Caco-2 (cell line): ENCODE results near the gene CLSTN2. TPM values are rescaled to one million over a fixed set of nuclear protein-coding genes. Genes with fewer than 3 reads are reported as not detected.

Source experiments
- BruUV-seq: library from RNA; stranded (reverse); fragments of 400-500 nt; replicated peaks from 2 replicates; lab custom pipeline; 2021; lab: Mats Ljungman, UMichigan
- CTCF ChIA-PET: fragments of 300-600 bp; sonication (Branson Sonifier 250); formaldehyde crosslinking; loops from one replicate; lab custom pipeline; 2022; ENCODE audit warnings: antibody characterized with exemption; lab: Charles Lee
- POLR2A ChIA-PET: fragments of 300-600 bp; sonication (Branson Sonifier 250); formaldehyde crosslinking; loops from one replicate; lab custom pipeline; 2022; ENCODE audit warnings: antibody characterized with exemption; lab: Charles Lee
- DNase-seq, 2 experiments: peaks; one replicate each; pipeline versions ENCODE4 v3.0.0 to v3.0.0-alpha.2; 2020 to 2022
- H3K27me3 ChIP-seq: replicated peaks from 2 replicates; pipeline ENCODE4 v1.6.0; 2011; ENCODE audit warnings: low read length; ENCODE audit not compliant: control insufficient read depth, insufficient read depth
- H3K36me3 ChIP-seq: 2 replicates; pipeline ENCODE4 v1.5.1; 2011; ENCODE audit warnings: low read length; ENCODE audit not compliant: control insufficient read depth, insufficient read depth
- H3K4me1 ChIP-seq: fragments of 250-450 bp; sonication (Bioruptor Pico); 2 replicates; pipeline ENCODE4 v1.5.1; 2020; ENCODE audit warnings: mild to moderate bottlenecking
- H3K4me3 ChIP-seq: 2 replicates; pipeline ENCODE4 v1.5.1; 2011; ENCODE audit warnings: low read depth, mild to moderate bottlenecking, control low read depth, low read length
- H3K9me3 ChIP-seq: fragments of 250-450 bp; sonication (Bioruptor Pico); 2 replicates; pipeline ENCODE4 v1.5.1; 2020; ENCODE audit warnings: mild to moderate bottlenecking, moderate library complexity
- H3K27ac Mint-ChIP-seq: one replicate; pipeline ENCODE4 v1.8.0; 2022; ENCODE audit warnings: mixed read lengths; ENCODE audit not compliant: unreplicated experiment
- H3K27me3 Mint-ChIP-seq: one replicate; pipeline ENCODE4 v1.8.0; 2022; ENCODE audit warnings: mixed read lengths; ENCODE audit not compliant: insufficient read depth, unreplicated experiment
- H3K36me3 Mint-ChIP-seq: one replicate; pipeline ENCODE4 v1.8.0; 2022; ENCODE audit warnings: mild to moderate bottlenecking, mixed read lengths; ENCODE audit not compliant: insufficient read depth, unreplicated experiment
- H3K4me1 Mint-ChIP-seq: one replicate; pipeline ENCODE4 v1.8.0; 2022; ENCODE audit warnings: low read depth, mixed read lengths; ENCODE audit not compliant: unreplicated experiment
- H3K4me3 Mint-ChIP-seq: one replicate; pipeline ENCODE4 v1.8.0; 2022; ENCODE audit warnings: mild to moderate bottlenecking, moderate library complexity, mixed read lengths; ENCODE audit not compliant: unreplicated experiment
- H3K9me3 Mint-ChIP-seq: one replicate; pipeline ENCODE4 v1.8.0; 2022; ENCODE audit warnings: mixed read lengths; ENCODE audit not compliant: unreplicated experiment
- intact Hi-C: fragments of 100-400 bp; cut with micrococcal nuclease; formaldehyde crosslinking; loops from one replicate; pipeline ENCODE4 v1.10.0; 2022; ENCODE audit not compliant: unreplicated experiment
- total RNA-seq: library from RNA; stranded (reverse); gene quantifications from 2 replicates; pipeline ENCODE4 v1.2.3, GENCODE V29; 2022
- TF ChIP-seq, protein P1 (sequence below), 2 experiments: fragments of 200-600 bp in 1 of 2; IDR thresholded peaks; 1 replicate in 1 of 2; 2 replicates in 1 of 2; pipeline versions ENCODE4 v1.5.1 to v1.8.0; 2011 to 2022; ENCODE audit warnings: antibody characterized with exemption in 1 of 2, control low read depth in 1 of 2, inconsistent platforms in 1 of 2, low read depth in 1 of 2, low read length in 1 of 2, mild to moderate bottlenecking in 1 of 2, moderate library complexity in 1 of 2; ENCODE audit not compliant: insufficient read depth in 1 of 2, severe bottlenecking in 1 of 2, unreplicated experiment in 1 of 2

The CLSTN2 gene
- total RNA-seq, 1 experiment from 2014 or later: 26.1 TPM

DNA sequence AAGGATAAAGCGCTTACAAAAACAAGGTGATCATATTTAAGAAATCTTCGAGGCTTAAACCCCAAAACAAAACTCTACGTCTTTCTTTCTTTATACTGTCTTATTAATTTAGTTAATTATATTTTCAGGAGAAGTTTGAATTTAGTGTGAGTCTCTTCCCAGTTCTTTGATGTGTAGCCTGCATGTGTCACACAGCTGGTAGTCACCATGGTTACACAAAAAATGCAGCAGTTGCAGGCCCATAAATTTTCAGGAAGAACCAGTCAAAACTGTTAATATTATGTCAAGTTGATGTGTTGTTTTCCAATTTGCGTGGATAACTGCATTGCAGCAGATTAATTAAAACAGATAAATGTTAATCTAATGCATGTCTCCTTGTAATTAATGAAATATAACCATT lies 10.4 kb downstream of the CLSTN2 start:
- H3K36me3 ChIP-seq: no peaks in the 10 kb centered on the region
- Mint-ChIP-seq H3K27me3 (peaks cover 7% of the 10 kb centered on the region), H3K9me3 (no peaks in the 10 kb centered on the region), H3K4me1 (peaks cover 4% of the 10 kb centered on the region), H3K27ac (no peak overlapping the region), H3K4me3 (no peak overlapping the region), H3K36me3 (peaks cover 6% of the 10 kb centered on the region)
- CTCF ChIA-PET: no interaction called here
- BruUV-seq: no TSS peak
- intact Hi-C loops: no loop called here
- no peaks in the 10 kb centered on the region for H3K27me3 ChIP-seq
- H3K9me3 ChIP-seq: no peaks in the 10 kb centered on the region
- TF ChIP-seq, protein P1, sequence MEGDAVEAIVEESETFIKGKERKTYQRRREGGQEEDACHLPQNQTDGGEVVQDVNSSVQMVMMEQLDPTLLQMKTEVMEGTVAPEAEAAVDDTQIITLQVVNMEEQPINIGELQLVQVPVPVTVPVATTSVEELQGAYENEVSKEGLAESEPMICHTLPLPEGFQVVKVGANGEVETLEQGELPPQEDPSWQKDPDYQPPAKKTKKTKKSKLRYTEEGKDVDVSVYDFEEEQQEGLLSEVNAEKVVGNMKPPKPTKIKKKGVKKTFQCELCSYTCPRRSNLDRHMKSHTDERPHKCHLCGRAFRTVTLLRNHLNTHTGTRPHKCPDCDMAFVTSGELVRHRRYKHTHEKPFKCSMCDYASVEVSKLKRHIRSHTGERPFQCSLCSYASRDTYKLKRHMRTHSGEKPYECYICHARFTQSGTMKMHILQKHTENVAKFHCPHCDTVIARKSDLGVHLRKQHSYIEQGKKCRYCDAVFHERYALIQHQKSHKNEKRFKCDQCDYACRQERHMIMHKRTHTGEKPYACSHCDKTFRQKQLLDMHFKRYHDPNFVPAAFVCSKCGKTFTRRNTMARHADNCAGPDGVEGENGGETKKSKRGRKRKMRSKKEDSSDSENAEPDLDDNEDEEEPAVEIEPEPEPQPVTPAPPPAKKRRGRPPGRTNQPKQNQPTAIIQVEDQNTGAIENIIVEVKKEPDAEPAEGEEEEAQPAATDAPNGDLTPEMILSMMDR (IDR thresholded peaks at IDR 0.05; ENCODE audit: insufficient read depth in 1 of 2, low read depth in 1 of 2, low read length in 1 of 2, severe bottlenecking in 1 of 2, unreplicated experiment in 1 of 2): no peak
- no peak for DNase-seq
- POLR2A ChIA-PET: no interaction called here
- no peaks in the 10 kb centered on the region for H3K4me1 ChIP-seq
- no peak overlapping the region for H3K4me3 ChIP-seq

DNA sequence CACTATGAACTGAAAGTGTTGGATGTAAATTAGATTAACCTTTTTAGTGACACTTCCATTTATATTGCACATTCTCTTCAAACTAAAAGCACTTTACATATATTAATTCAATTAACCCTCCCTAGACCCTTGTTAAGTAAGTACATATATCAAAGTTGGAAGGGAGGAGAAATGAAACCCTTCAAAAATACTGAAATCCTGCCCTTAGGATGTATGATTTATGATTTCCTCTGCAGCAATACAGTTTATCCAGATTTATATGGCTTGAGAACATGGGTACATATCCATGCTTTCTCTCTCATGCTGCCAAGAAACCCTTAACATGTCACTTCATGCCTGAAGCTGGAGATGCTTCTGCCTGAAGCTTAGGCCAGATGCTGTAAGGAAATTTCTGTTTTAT lies 11.0 kb downstream of the CLSTN2 start:
- Mint-ChIP-seq H3K36me3 (peaks cover 6% of the 10 kb centered on the region), H3K27ac (no peak overlapping the region), H3K4me3 (no peak overlapping the region), H3K27me3 (peaks cover 7% of the 10 kb centered on the region), H3K9me3 (no peaks in the 10 kb centered on the region), H3K4me1 (no peaks in the 10 kb centered on the region)
- H3K36me3 ChIP-seq: no peaks in the 10 kb centered on the region
- intact Hi-C loops: no loop called here
- no peaks in the 10 kb centered on the region for H3K4me1 ChIP-seq
- no peaks in the 10 kb centered on the region for H3K27me3 ChIP-seq
- ChIA-PET CTCF (no interaction called here), POLR2A (no interaction called here)
- DNase-seq: no peak
- no peak overlapping the region for H3K4me3 ChIP-seq
- TF ChIP-seq, protein P1 (IDR thresholded peaks at IDR 0.05; ENCODE audit: insufficient read depth in 1 of 2, low read depth in 1 of 2, low read length in 1 of 2, severe bottlenecking in 1 of 2, unreplicated experiment in 1 of 2): no peak
- no TSS peak for BruUV-seq
- H3K9me3 ChIP-seq: no peaks in the 10 kb centered on the region

DNA sequence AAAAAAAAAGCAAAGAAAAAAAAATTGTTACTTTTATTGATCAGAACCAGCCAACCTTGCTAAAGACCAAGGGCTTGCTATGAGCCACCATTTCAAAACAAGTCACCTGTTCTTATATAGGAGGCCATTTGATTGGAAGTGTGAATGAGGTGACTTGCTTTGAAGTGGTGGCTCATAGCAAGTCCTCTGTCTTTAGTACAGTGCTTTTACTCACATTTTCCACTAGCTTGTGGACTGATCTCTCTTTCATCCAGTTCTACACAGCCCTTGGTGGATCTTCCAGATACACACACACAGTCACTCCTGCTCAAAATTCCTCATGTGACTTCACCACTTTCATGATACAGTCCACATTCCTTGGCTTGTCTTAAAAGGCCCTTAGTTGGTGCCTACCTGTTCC lies 13.5 kb downstream of the CLSTN2 start:
- no peaks in the 10 kb centered on the region for H3K4me1 ChIP-seq
- DNase-seq: no peak
- ChIA-PET CTCF (no interaction called here), POLR2A (no interaction called here)
- no peak overlapping the region for H3K4me3 Mint-ChIP-seq
- TF ChIP-seq, protein P1 (IDR thresholded peaks at IDR 0.05; ENCODE audit: insufficient read depth in 1 of 2, low read depth in 1 of 2, low read length in 1 of 2, severe bottlenecking in 1 of 2, unreplicated experiment in 1 of 2): no peak
- H3K9me3 ChIP-seq: no peaks in the 10 kb centered on the region
- no TSS peak for BruUV-seq
- intact Hi-C loops: no loop called here
- no peaks in the 10 kb centered on the region for H3K36me3 Mint-ChIP-seq
- no peak overlapping the region for H3K4me3 ChIP-seq
- H3K27me3 ChIP-seq: no peaks in the 10 kb centered on the region
- no peak overlapping the region for H3K27ac Mint-ChIP-seq
- H3K4me1 Mint-ChIP-seq: no peaks in the 10 kb centered on the region
- no peaks in the 10 kb centered on the region for H3K36me3 ChIP-seq
- H3K9me3 Mint-ChIP-seq: no peaks in the 10 kb centered on the region
- peaks cover 7% of the 10 kb centered on the region for H3K27me3 Mint-ChIP-seq
